ENCODE results near the gene LPP.

Gene LPP

DNA sequence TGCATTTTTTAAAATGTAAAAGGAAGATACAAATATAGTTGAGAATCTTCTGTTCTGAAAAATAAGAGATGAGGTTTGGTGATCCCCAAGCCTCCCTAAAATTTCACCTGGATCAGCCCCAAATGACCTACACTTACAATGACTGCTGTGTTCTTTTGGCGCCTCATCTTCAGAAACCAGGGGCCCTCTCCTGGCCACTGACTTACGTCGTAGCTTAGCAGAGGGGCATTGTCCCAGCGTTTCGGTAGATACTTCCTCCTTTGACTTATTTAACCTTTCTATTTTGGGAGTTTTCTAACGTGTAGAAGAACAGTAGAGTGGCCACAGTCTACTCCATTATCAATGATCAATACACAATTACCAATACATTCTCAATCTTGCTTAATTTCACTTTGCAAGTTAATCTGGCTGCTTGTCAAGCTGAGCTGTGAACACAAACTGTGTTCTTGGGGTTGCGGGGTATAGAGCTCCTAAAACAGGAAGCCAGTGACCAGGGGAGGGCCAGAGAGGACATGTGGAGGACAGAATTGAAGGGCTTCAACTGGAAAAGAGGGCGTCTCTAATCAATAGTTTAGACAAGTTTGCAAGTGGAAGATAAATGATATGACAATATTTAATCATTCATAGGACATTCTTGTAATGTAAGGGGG lies 419.5 kb downstream of the LPP start:
- DNase-seq: no peak

DNA sequence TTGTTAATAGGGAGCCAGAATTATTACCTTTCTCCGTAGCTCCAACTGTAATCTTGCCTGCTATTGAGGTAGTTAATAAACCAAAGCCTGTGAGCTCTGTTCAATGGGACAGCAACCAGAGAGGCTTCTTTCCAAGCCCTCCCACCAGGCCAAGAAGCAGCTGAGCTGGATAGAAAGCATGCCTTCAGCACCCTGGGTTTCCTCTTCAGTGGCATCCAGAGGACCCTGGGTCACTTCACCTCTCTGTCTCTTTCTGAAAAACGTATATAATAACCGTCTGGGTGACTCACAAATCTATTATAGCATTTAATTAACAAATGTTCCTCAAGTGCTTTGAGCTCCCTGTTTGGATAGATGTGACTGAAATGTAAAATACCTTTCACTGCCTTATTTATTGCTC lies 420.0 kb downstream of the LPP start:
- no peak for DNase-seq

- DNase-seq: no peak
Observed at GRCh38 chr3:188574885-188575284, 420.9 kb downstream of the LPP start.

- no peak for DNase-seq
Observed at GRCh38 chr3:188575501-188575900, 421.5 kb downstream of the LPP start.

GRCh38 chr3:188577539-188577938 lies 423.6 kb downstream of the LPP start:
- DNase-seq: no peak

- peak; percentile 87 for DNase-seq
Observed at GRCh38 chr3:188578576-188579363, 424.8 kb downstream of the LPP start.

GRCh38 chr3:188580223-188580622 lies 426.3 kb downstream of the LPP start:
- no peak for DNase-seq

DNA sequence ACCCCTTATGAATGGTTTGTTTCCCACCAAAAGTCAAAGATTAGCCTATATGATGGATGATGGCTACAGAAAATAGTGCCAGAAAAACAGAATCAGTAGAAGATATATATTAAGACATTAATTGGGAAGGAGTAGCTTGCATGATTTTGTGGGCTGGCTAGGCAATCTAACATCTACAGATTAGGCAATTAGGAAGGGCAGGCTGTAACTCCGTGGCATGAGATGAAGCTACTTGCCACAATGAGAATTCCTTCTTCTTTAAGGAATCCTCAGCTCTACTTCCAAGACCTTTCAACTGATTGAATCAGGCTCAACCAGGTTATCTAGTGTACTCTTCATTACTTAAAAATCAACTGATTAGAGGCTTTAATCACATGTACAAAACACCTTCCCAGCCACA lies 426.7 kb downstream of the LPP start:
- DNase-seq: no peak

GRCh38 chr3:188581365-188581764 lies 427.4 kb downstream of the LPP start:
- DNase-seq: no peak

- DNase-seq: no peak
Observed at GRCh38 chr3:188581792-188582191, 427.8 kb downstream of the LPP start.

DNA sequence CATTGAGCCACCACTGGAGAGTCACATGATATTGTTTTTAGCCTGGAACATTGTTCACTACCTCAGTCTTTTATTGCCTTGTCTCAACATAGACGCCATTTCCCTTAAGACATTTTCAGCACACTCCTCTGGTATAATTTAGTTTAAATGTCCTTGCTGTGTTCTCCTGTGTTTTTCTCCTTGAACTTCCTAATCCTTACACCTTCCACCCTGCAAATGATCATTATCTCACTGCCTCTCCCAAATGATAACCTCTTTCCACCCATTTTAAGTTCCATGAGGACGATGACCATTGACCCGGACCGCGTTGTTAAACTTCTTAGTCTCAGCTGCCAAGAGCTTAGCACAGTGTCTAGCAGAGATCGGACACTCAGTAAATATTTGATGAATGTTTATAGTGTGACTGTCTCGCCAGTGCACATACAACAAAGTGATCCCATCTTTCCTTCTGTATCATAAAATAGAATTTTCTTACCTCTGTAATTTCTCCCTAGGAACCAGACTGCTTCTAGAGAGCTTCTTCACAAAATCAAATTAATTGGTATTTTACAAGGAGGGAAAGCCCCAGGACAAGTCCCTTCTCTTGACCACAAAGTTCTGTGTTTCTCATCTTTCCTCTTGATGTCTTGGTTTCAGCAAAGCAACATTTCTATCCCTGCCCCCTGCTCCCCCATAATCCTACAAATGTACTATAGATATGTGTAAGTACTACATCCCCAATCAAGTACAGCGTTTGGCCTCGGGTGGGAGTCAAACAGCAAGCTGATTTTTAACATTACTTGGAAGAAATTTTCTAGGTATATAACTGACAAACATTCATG lies 429.6 kb downstream of the LPP start:
- DNase-seq: no peak

GRCh38 chr3:188584162-188584529 lies 430.2 kb downstream of the LPP start:
- DNase-seq: no peak

GRCh38 chr3:188584958-188585689 lies 431.2 kb downstream of the LPP start:
- no peak for DNase-seq

DNA sequence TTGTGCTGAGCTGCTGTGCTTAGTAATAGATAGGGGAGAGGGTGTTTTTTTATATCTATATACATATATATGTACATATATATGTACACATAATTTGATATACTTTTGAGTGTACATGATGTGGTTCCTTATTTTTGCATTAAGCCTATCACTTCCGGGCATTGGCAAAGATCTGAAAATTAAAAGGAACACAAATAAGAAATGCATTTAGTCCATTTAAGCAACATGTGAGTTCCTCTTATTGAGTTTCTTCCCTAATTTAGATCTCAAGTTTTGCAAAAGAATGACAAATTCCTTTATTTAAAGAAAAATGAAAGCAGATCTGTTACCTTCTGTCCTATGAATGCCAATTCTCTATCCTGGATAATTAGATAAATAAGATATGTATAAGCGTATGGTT lies 435.1 kb downstream of the LPP start:
- no peak for DNase-seq

- no peak for DNase-seq
Observed at GRCh38 chr3:188589771-188590170, 435.8 kb downstream of the LPP start.

DNA sequence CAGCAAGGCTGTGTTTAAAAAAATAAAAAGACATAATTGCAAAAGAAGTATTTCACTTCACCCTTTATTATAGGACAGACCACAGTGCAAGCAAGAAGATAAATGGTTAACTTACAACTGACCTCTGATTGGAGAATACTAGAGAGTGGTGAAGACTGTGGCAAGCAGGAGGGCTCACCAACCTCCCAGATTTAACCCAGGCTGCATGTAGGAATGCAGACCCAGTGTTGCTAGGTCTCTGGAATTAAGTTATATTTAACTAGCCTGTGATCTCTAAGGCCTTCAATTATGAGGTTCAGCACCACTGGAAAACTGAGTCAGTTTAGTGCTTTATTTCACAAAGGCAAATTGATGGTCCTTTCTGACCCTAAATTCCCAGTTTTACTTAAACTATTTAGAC lies 436.6 kb downstream of the LPP start:
- DNase-seq: no peak

- no peak for DNase-seq
Observed at GRCh38 chr3:188594139-188594538, 440.2 kb downstream of the LPP start.

DNA sequence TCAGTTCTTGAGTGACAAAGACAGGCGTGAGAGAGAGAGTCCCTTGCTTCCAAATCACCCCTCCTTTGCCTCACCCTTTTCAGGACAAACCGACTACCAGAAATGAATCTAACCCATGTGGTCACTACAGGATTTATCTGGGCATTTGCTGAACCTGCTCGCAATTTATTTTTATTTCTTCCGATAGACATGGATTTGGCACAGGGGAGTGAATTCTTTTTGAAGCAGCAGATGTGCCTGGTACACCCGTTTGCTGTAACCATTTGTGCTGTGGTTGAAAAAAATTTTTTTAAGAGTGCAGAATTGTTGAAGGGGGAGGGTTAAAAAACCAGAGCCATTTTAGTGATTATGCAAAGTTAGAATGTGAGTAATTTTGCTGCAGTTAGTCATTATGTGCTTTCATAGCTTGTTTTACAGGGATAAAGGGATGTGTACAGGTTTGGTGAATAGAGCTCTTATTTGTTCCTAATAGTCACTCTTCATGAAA lies 442.0 kb downstream of the LPP start:
- DNase-seq: no peak

GRCh38 chr3:188598894-188599293 lies 444.9 kb downstream of the LPP start:
- no peak for DNase-seq

DNA sequence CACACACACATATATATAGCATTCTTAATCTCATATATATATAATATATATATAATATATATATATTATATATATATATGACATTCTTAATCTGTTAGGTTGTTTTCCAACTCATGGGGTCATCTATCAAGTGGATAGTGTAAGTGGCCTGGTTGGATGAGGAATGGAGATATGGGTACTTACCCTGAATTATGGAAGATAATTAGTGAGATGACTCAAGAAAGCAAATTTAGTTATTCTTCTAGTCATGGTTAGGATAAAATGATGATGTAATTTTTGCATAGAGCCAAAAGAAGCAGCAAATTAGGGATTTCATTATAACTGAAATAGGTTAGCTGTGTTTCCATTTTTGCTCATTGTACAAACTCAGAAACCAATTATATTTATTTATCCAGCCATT lies 448.2 kb downstream of the LPP start:
- no peak for DNase-seq

GRCh38 chr3:188602620-188603019 lies 448.7 kb downstream of the LPP start:
- DNase-seq: no peak

DNA sequence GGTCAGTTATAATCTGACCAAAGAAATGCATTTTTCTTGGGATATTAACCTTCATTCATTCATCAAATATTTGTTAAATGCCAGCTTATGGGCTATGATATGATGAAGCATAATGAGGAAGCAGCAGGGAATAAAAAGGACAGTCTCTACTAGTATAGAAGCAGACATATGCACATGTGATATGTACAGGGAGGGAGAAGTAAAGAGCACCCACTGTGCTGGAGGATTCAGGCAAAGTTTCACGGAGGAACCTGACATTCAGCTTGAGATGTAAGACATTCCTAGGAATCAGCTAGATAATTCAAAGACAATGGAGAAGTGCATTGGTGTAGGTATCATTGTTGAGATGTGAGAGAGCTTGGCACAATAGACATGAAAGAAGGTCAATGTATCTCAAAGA lies 450.7 kb downstream of the LPP start:
- no peak for DNase-seq

GRCh38 chr3:188605231-188605630 lies 451.3 kb downstream of the LPP start:
- no peak for DNase-seq

Measured in right hindlimb (tissue), 1 donor.